GM10266 (cell line): ENCODE results near the gene CCL20.
"Not testable (repeated sequence)": the region's sequence is repeated elsewhere in the genome, so short reads cannot be mapped to it uniquely, and the experiment has no call there.

Source experiments
- DNase-seq: peaks from one replicate; pipeline ENCODE4 v3.0.0; 2012; ENCODE audit errors: extremely low spot score
- TF ChIP-seq, protein P1 (sequence below): IDR thresholded peaks from 2 replicates; pipeline ENCODE4 v1.5.1; 2012; ENCODE audit warnings: mild to moderate bottlenecking, low read depth; ENCODE audit not compliant: control insufficient read depth, insufficient read depth; ENCODE audit errors: missing control alignments

The CCL20 gene

GRCh38 chr2:227834423-227834822, 20.8 kb downstream of the CCL20 start:
- TF ChIP-seq, protein P1, sequence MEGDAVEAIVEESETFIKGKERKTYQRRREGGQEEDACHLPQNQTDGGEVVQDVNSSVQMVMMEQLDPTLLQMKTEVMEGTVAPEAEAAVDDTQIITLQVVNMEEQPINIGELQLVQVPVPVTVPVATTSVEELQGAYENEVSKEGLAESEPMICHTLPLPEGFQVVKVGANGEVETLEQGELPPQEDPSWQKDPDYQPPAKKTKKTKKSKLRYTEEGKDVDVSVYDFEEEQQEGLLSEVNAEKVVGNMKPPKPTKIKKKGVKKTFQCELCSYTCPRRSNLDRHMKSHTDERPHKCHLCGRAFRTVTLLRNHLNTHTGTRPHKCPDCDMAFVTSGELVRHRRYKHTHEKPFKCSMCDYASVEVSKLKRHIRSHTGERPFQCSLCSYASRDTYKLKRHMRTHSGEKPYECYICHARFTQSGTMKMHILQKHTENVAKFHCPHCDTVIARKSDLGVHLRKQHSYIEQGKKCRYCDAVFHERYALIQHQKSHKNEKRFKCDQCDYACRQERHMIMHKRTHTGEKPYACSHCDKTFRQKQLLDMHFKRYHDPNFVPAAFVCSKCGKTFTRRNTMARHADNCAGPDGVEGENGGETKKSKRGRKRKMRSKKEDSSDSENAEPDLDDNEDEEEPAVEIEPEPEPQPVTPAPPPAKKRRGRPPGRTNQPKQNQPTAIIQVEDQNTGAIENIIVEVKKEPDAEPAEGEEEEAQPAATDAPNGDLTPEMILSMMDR: no peak
- DNase-seq: no peak

- TF ChIP-seq, protein P1: no peak
- DNase-seq: no peak
Measured at GRCh38 chr2:227834916-227835650, 21.4 kb downstream of the CCL20 start.

DNA sequence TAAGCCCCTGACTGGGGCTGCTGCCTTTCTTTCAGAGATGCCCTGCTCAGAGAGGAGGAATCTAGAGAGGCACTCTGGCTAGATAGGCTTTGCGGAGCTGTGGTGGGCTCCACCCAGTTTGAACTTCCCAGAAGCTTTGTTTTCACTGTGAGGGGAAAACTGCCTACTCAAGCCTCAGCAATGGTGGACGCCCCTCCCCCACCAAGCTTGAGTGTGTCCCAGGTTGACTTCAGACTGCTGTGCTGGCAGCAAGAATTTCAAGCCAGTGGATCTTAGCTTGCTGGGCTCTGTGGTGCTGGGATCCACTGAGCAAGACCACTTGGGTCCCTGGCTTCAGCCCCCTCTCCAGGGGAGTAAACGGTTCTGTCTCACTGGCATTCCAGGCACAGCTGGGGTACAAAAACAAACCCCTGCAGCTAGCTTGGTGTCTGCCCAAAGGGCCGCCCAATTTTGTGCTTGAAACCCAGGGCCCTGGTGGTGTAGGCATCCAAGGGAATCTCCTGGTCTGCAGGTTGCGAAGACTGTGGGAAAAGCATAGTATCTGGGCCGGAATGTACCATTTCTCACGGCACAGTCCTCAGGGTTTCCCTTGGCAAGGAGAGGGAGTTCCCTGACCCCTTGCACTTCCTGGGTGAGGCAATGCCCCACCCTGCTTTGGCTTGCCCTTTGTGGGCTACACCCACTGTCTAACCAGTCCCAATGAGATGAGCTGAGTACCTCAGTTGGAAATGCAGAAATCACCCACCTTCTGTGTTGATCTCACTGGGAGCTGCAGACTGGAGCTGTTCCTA, 25.9 kb downstream of the CCL20 start:
- DNase-seq: not testable (repeated sequence)

GRCh38 chr2:227846831-227847230, 33.2 kb downstream of the CCL20 start:
- DNase-seq: no peak
- TF ChIP-seq, protein P1: no peak

DNA sequence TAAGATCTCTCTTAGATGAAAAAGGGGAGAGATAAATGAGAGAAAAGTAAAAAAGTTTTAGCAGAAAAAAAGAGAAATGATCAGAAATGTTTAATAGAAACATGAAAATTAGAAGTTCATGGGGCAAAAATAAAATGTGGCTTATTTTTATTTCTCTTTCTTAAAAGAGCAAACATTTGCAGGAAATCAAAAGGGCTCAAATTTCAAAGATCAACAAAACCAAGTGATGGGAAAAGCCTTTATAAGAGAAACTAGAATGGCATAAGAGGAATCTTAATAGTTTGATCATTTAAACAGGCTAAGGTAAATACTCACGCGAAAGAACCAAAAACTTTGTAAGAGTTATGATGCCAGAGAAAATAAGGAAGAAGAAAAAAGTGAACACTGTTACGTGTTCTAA, 34.5 kb downstream of the CCL20 start:
- DNase-seq: no peak
- TF ChIP-seq, protein P1: no peak

DNA sequence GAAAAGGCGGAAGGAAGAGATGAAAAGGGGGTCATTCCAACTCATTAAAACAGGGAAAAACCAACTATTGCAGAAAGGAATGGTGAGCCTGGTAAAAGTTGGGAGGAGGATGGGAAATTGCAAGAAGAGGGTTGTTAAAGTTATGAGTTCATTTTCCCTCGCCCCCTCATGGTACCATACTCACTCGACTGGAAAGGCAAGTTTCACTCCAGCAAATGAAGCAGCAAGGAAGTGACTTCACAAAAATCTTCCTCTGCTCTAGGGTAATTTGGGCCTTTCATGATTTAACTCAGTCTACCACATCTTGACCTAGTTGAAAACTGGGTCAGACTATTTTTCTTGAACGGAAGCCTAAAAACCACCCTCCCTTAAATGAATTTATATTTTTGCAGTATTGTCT, 34.9 kb downstream of the CCL20 start:
- peak; percentile 50 for DNase-seq
- TF ChIP-seq, protein P1: no peak

DNA sequence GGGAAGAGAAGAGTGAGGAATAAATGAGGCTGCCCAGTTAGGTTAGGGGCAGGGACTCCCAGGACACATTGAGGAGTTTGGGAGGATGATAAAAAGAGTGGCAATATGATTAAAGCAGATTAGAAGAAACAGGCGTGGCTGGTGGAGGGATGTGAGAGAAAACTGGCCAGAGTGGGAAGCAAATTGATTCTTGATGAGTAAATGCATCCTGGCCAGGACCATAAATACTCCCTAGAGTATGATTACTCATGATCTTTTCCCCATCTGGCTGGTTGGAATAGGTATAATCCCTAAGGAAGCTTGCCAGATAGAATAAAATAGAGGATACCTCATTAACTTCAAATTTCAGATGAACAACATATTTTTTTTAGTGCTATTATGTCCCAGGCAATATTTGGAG, 36.3 kb downstream of the CCL20 start:
- no peak for DNase-seq
- TF ChIP-seq, protein P1: no peak

GRCh38 chr2:227853204-227853629, 39.6 kb downstream of the CCL20 start:
- TF ChIP-seq, protein P1: no peak
- DNase-seq: no peak
